ENCODE measurements around the gene RBFOX2.
"Not testable (repeated sequence)": the region's sequence is repeated elsewhere in the genome, so short reads cannot be mapped to it uniquely, and the experiment has no call there.

Gene RBFOX2

DNA sequence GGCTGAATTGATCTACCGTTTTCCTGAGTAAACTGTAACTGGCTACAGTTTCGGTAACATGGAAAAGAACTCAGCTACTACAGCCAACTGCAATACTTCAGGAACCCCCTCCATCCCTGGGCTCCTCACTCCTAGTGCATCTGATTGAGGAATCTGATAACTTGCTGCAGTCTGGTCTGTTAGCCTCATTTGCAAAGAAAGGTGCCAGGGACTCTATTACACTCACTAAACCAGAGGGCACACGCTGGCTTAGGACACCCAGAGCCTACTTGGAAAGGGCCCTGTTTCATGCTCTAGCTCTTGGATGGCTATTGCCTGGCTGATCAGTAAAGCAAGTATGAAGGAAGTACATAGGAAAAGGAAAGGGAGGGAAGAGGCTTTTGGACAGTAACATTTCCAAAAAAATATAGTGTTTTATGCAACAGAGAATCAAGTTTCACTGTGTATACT, 288.7 kb downstream of the RBFOX2 start:
- Mint-ChIP-seq H3K27me3 (peaks cover 55% of the 10 kb centered on the region), H3K9me3 (no peaks in the 10 kb centered on the region), H3K36me3 (ENCODE audit: insufficient read depth) (no peaks in the 10 kb centered on the region), H3K4me1 (no peaks in the 10 kb centered on the region), H3K4me3 (no peak overlapping the region), H3K27ac (ENCODE audit: low read depth) (no peak overlapping the region)
- no peak for ATAC-seq (replicated peaks; ENCODE audit: extremely low read depth, poor library complexity, severe bottlenecking)
- DNase-seq (ENCODE audit: low spot score in 2 of 2), result no peak

DNA sequence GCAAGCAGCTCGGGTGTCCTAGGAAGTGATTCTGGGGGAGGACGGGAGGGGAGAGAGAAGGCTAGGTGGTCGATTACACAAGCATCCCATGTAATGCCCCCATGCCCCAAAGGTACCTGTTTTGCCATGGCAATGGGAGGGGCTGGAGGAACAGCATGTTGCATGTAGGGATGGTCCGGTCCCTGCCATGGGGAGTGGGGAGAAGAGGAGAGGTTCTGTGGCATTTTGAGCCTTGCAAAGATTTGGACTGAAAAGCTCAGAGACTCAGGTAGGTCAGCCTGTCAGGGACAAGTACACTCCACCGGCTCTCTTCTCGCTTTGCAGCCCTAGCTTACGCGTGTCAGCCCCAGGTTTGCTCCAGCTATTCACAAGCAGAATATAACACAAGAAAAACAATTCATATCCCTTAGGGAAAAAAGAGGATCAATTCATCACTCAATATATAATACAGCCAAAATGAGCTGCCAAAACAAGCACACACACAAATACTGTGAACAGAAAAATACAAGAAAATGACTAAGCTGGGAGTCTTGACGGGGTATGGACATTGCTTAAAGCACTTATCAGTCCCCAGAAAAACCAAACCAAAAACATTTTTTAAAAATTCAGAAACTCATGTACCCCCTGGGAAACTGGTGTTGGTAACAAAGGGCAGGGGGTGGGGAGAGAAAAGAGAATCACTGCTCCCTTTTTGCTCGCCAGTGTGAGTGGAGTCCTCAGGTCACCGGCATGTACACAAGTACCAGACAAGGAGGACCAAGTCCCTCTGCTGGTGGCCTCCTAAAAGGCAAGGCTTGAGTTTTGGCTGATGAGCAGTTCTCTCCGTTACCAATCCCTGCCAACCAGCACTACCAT, 289.3 kb downstream of the RBFOX2 start:
- DNase-seq (ENCODE audit: low spot score in 2 of 2), result no peak
- H3K9me3 Mint-ChIP-seq, result no peaks in the 10 kb centered on the region
- H3K27ac Mint-ChIP-seq (ENCODE audit: low read depth), result no peak overlapping the region
- H3K36me3 Mint-ChIP-seq (ENCODE audit: insufficient read depth), result no peaks in the 10 kb centered on the region
- ATAC-seq (replicated peaks; ENCODE audit: extremely low read depth, poor library complexity, severe bottlenecking), result no peak
- H3K4me3 Mint-ChIP-seq, result no peak overlapping the region
- H3K27me3 Mint-ChIP-seq, result peaks cover 55% of the 10 kb centered on the region
- no peaks in the 10 kb centered on the region for H3K4me1 Mint-ChIP-seq

DNA sequence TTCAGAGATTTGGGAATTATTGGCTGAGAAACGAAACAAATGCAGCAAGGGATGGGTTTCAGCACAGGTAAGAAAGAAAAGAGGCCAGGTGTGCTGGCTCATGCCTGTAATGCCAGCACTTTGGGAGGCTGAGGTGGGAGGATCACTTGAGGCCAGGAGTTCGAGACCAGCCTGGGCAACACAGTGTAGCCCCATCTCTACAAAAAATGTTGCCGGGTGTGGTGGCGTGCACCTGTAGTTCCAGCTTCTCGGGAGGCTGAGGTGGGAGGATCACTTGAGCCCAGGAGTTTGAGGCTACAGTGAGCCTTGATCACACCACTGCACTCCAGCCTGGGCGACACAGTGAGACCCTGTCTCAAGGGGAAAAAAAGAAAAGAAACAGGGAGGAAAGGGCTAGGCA, 290.7 kb downstream of the RBFOX2 start:
- not testable (repeated sequence) for H3K4me1 Mint-ChIP-seq

DNA sequence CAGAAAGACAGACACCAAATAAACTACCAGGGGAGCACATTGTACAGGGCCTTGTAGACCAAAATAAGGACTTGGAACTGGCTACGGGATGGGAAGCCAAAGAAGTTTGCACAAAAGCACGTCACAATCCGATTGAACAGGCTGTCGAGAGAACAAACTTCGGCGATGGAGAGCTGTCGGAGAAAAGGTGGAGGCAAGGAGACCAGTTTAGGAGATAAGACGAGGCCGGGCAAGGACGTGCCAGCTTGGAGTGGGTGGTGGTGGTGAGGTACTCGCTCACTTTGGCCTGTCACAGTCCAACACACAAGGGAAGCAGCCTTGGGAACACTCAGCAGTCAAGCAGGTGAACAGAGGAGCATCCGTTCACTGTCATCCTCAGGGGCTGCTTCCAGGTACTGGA, 291.9 kb downstream of the RBFOX2 start:
- no peak for DNase-seq (ENCODE audit: low spot score in 2 of 2)

More for the DNA sequence above, 290.7 kb downstream of the RBFOX2 start:
- not testable (repeated sequence) for H3K27ac Mint-ChIP-seq (ENCODE audit: low read depth); H3K9me3 Mint-ChIP-seq; DNase-seq (ENCODE audit: low spot score in 2 of 2); H3K36me3 Mint-ChIP-seq (ENCODE audit: insufficient read depth); H3K4me3 Mint-ChIP-seq; ATAC-seq (replicated peaks; ENCODE audit: extremely low read depth, poor library complexity, severe bottlenecking)
- H3K27me3 Mint-ChIP-seq, result peaks cover 50% of the 10 kb centered on the region

DNA sequence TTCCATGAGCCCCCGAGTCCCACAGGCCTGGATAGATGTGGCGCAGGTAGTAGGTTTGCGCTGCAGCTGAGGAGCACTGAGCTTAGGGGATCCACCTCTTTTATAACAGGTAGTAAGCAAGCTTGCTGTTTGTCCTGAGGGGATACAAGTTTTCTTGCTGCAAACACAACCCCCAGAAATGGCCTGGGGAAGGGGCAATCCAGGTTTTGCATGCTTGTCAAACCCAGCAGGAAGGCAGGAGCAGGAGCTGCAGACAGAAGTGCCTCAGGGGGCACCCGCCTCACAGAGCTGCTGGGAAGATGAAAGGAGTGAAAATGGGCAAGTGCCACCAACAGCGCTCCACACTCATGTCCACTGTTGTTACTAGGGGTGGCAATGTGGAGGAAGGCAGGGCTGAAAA, 292.5 kb downstream of the RBFOX2 start:
- no peak overlapping the region for H3K4me3 Mint-ChIP-seq
- no peak for ATAC-seq (replicated peaks; ENCODE audit: extremely low read depth, poor library complexity, severe bottlenecking)
- H3K36me3 Mint-ChIP-seq (ENCODE audit: insufficient read depth), result no peaks in the 10 kb centered on the region
- no peak for DNase-seq (ENCODE audit: low spot score in 2 of 2)
- no peaks in the 10 kb centered on the region for H3K4me1 Mint-ChIP-seq
- H3K9me3 Mint-ChIP-seq, result no peaks in the 10 kb centered on the region
- peaks cover 56% of the 10 kb centered on the region for H3K27me3 Mint-ChIP-seq
- H3K27ac Mint-ChIP-seq (ENCODE audit: low read depth), result no peak overlapping the region

More for the DNA sequence above, 291.9 kb downstream of the RBFOX2 start:
- Mint-ChIP-seq H3K9me3 (no peaks in the 10 kb centered on the region), H3K4me1 (no peaks in the 10 kb centered on the region), H3K4me3 (no peak overlapping the region), H3K27ac (ENCODE audit: low read depth) (no peak overlapping the region), H3K27me3 (peaks cover 50% of the 10 kb centered on the region), H3K36me3 (ENCODE audit: insufficient read depth) (no peaks in the 10 kb centered on the region)
- ATAC-seq (replicated peaks; ENCODE audit: extremely low read depth, poor library complexity, severe bottlenecking), result no peak

DNA sequence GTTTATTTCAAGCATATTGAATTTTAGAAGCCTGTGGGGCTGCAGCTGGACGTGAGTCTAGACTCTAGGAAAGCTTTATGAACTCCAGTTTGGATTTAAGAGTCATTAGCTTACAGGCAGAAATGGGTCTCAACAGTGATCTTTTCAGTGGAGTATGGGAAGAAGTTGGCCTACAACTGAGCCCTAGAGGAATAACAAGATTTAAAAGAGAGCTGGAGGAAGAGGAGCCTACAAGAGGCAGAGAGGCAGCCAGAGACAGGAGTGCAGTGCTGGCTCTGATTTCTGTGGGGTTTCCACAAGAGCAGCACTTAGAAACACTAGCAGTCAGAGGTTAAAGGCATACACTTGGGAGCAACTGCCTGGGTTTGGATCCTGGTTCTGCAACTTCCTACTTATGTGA, 293.1 kb downstream of the RBFOX2 start:
- DNase-seq (ENCODE audit: low spot score in 2 of 2) (no peak), ATAC-seq (replicated peaks; ENCODE audit: extremely low read depth, poor library complexity, severe bottlenecking) (no peak)
- peaks cover 62% of the 10 kb centered on the region for H3K27me3 Mint-ChIP-seq
- H3K9me3 Mint-ChIP-seq, result no peaks in the 10 kb centered on the region
- no peaks in the 10 kb centered on the region for H3K4me1 Mint-ChIP-seq
- no peaks in the 10 kb centered on the region for H3K36me3 Mint-ChIP-seq (ENCODE audit: insufficient read depth)
- H3K27ac Mint-ChIP-seq (ENCODE audit: low read depth), result no peak overlapping the region
- no peak overlapping the region for H3K4me3 Mint-ChIP-seq

DNA sequence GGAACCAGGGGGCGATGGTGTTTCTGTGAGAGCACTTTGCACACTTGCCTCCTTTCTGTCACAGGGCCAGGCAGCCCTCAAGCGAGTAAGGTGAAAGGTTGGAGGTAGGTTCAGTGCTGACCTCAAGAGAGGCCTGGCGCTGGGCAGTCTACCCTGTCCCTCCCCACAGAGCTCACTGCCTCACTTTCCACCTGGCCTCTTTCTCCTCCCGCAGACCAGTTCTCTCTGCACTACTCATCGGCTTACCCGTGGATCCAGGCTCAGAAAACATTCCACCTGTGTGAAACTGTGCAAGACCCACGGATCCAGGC, 294.2 kb downstream of the RBFOX2 start:
- Mint-ChIP-seq H3K27me3 (peaks cover 62% of the 10 kb centered on the region), H3K36me3 (ENCODE audit: insufficient read depth) (no peaks in the 10 kb centered on the region), H3K4me3 (no peak overlapping the region), H3K9me3 (no peaks in the 10 kb centered on the region), H3K27ac (ENCODE audit: low read depth) (no peak overlapping the region), H3K4me1 (no peaks in the 10 kb centered on the region)
- no peak for DNase-seq (ENCODE audit: low spot score in 2 of 2)
- no peak for ATAC-seq (replicated peaks; ENCODE audit: extremely low read depth, poor library complexity, severe bottlenecking)

DNA sequence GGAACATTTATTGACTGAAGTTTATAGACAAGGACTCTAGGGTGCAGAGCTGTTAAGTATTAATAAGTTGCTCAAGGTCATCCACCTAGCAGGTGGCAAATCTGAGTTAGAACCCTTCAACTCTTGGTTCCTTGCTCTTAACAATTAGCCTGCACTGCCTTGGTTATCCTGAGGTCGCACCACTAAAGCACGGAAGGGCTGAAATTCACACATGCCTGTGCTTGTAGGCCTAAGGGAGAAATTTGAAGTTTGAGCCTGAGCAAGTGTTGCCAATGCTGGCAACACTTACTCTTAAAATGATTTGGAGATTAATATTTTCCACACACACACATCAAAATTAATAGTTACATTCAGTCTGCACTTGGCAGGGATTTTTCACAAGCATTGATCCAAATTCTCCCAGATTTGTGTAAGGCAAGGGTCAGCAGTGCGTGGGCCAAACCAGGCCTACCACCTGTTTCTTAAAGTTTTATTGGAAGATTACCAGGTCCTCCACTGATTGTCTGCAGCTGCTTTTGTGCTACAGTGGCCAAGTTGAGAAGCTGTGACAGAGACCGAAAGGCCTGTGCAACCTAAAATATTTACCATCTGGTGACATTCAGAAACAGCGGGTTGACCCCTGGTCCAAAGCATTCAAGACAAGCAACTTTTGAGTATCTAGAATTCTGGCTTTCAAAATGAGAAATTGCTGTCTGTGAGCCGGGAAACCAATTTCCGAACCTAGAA, 294.7 kb downstream of the RBFOX2 start:
- H3K36me3 Mint-ChIP-seq (ENCODE audit: insufficient read depth), result peaks cover 2% of the 10 kb centered on the region
- H3K9me3 Mint-ChIP-seq, result no peaks in the 10 kb centered on the region
- H3K27me3 Mint-ChIP-seq, result peaks cover 59% of the 10 kb centered on the region
- no peak for ATAC-seq (replicated peaks; ENCODE audit: extremely low read depth, poor library complexity, severe bottlenecking)
- no peak overlapping the region for H3K4me3 Mint-ChIP-seq
- H3K27ac Mint-ChIP-seq (ENCODE audit: low read depth), result no peak overlapping the region
- H3K4me1 Mint-ChIP-seq, result no peaks in the 10 kb centered on the region
- no peak for DNase-seq (ENCODE audit: low spot score in 2 of 2)

DNA sequence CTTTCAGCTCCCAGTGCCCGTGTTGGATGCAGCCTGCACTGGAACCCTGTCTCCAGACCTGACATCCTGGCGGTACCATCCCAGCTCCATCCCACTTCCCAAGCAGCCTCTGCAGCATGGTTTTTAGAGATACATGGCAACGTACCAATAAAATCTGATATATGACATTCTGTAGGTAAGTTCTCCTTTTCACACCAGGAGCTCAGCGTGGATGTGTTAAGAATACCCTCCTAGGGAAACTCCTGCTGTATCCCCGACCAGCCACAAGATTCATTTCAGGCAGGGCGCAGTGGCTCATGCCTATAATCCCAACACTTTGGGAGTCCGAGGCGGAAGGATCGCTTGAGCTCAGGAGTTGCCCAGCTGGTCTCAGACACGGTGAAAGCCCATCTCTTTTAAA, 295.6 kb downstream of the RBFOX2 start:
- Mint-ChIP-seq H3K9me3 (no peaks in the 10 kb centered on the region), H3K4me1 (no peaks in the 10 kb centered on the region), H3K27ac (ENCODE audit: low read depth) (no peak overlapping the region), H3K4me3 (no peak overlapping the region), H3K36me3 (ENCODE audit: insufficient read depth) (peaks cover 2% of the 10 kb centered on the region), H3K27me3 (peaks cover 49% of the 10 kb centered on the region)
- ATAC-seq (replicated peaks; ENCODE audit: extremely low read depth, poor library complexity, severe bottlenecking), result no peak
- no peak for DNase-seq (ENCODE audit: low spot score in 2 of 2)

DNA sequence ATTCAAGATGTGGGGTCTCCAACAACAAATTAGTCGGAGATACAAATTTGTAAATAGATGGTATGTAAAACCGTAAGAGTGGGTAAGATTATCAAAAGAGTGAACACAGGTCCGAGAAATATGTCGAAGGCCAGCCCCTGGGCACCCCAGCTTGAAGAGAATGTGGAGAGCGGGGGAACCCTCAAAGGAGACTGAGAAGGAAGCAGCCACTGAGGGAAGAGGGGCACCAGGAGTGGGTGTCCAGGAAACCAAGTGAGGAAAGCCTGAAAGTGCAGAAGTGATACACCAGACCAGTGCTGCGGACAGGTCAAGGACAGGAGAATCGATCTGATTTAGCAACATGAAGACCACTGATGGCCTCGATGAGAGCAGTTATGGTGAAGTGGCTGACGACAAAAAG, 296.5 kb downstream of the RBFOX2 start:
- DNase-seq (ENCODE audit: low spot score in 2 of 2), result no peak
- Mint-ChIP-seq H3K4me1 (no peaks in the 10 kb centered on the region), H3K4me3 (no peak overlapping the region), H3K36me3 (ENCODE audit: insufficient read depth) (peaks cover 2% of the 10 kb centered on the region), H3K9me3 (no peaks in the 10 kb centered on the region), H3K27ac (ENCODE audit: low read depth) (no peak overlapping the region), H3K27me3 (peaks cover 40% of the 10 kb centered on the region)
- no peak for ATAC-seq (replicated peaks; ENCODE audit: extremely low read depth, poor library complexity, severe bottlenecking)

DNA sequence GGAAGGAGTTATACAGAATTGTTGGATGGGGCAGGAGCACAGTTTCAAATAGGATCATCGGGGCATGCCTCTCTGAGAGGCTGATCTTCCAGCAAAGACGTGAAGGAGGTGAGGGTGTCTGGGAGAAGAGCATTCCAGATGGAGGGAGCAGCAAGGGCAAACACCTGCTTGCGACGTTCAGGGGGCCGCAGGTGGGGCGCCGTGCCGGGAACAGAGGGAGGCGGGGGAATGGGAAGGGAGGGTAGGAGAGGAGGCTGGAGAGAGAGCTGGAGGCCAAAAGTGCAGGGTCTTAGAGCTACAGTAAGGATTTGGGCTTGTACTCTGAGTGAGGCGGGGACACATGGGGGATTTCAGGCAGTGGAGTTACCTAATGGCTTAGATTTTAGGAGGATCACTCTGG, 297.3 kb downstream of the RBFOX2 start:
- ATAC-seq (replicated peaks; ENCODE audit: extremely low read depth, poor library complexity, severe bottlenecking) (no peak), DNase-seq (ENCODE audit: low spot score in 2 of 2) (no peak)
- H3K4me3 Mint-ChIP-seq, result no peak overlapping the region
- no peaks in the 10 kb centered on the region for H3K4me1 Mint-ChIP-seq
- no peak overlapping the region for H3K27ac Mint-ChIP-seq (ENCODE audit: low read depth)
- H3K9me3 Mint-ChIP-seq, result no peaks in the 10 kb centered on the region
- H3K36me3 Mint-ChIP-seq (ENCODE audit: insufficient read depth), result peaks cover 2% of the 10 kb centered on the region
- H3K27me3 Mint-ChIP-seq, result peaks cover 32% of the 10 kb centered on the region

DNA sequence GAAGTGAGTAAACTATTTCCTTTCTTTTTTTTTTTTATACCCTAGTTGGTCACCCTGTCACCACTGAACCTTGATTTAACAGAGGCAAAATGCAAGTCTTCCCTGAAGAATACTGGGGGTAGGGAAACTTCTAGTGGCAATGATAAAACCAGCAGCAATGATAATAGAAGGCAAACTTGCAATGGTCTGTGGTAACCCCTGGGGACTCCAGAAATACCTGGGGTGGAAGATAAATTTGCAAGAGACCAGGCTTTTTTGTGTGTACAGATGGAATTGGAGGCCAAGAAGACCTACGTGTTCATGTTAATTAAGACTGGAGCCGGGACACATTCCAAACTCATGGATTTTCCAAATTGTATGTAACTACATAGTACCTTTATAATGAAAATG, 299.3 kb downstream of the RBFOX2 start:
- H3K27ac Mint-ChIP-seq (ENCODE audit: low read depth), result no peak overlapping the region
- no peaks in the 10 kb centered on the region for H3K4me1 Mint-ChIP-seq
- H3K9me3 Mint-ChIP-seq, result no peaks in the 10 kb centered on the region
- DNase-seq (ENCODE audit: low spot score in 2 of 2), result no peak
- no peak for ATAC-seq (replicated peaks; ENCODE audit: extremely low read depth, poor library complexity, severe bottlenecking)
- H3K27me3 Mint-ChIP-seq, result peaks cover 22% of the 10 kb centered on the region
- H3K4me3 Mint-ChIP-seq, result no peak overlapping the region
- peaks cover 2% of the 10 kb centered on the region for H3K36me3 Mint-ChIP-seq (ENCODE audit: insufficient read depth)

DNA sequence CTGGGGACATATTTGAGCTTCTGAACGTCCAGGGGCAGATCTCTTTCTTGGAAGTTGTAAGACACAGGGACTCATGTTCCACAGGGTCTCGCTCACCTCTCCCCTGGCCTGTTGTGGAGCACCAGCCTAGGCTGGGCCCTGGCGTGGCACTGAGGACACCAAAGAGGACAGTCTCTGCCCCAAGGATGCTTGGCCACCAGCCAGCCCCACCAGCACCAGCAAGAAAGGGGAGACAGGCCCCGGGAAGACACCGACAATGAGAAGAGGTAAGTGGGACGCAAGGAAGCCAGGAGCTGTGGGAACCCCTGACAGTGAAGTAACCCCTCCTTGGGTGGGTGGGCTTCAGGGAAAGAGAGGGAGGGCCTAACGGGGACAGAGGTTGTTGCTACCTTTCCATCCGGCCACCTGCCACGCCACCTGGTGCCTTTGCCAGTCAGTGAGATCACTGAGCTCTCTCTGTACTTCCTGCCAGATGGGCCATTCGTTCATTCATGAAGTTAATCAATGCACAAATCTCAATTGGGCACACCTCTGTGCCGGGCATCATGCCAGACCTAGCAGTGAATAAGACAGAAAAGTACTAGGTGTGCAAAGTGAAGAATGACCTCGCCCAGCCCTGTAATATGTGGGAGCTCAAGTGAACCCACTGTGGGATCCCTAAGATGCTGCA, 299.9 kb downstream of the RBFOX2 start:
- Mint-ChIP-seq H3K36me3 (ENCODE audit: insufficient read depth) (peaks cover 2% of the 10 kb centered on the region), H3K4me1 (no peaks in the 10 kb centered on the region), H3K4me3 (no peak overlapping the region), H3K27me3 (peaks cover 22% of the 10 kb centered on the region), H3K27ac (ENCODE audit: low read depth) (no peak overlapping the region), H3K9me3 (no peaks in the 10 kb centered on the region)
- ATAC-seq (replicated peaks; ENCODE audit: extremely low read depth, poor library complexity, severe bottlenecking) (no peak), DNase-seq (ENCODE audit: low spot score in 2 of 2) (no peak)

Data from central memory CD8-positive, alpha-beta T cell (primary cell).